HEK293 (cell line): ENCODE results near the gene IFFO2.

Experiments used
- CTCF ChIP-seq: fragments of 450-650 bp; formaldehyde crosslinking; IDR thresholded peaks from 2 replicates; pipeline ENCODE4 v1.5.1; 2016; ENCODE audit warnings: missing biosample characterization, missing genetic modification characterization
- KLF7 ChIP-seq: fragments of 450-650 bp; formaldehyde crosslinking; IDR thresholded peaks from 2 replicates; pipeline ENCODE4 v1.5.1; 2016; ENCODE audit warnings: missing biosample characterization, missing genetic modification characterization, borderline replicate concordance
- PRDM4 ChIP-seq: fragments of 450-650 bp; formaldehyde crosslinking; IDR thresholded peaks from 2 replicates; pipeline ENCODE4 v1.5.1; 2017; ENCODE audit warnings: missing biosample characterization, missing genetic modification characterization
- REST ChIP-seq: fragments of 450-650 bp; formaldehyde crosslinking; IDR thresholded peaks from 2 replicates; pipeline ENCODE4 v1.5.1; 2016; ENCODE audit warnings: missing biosample characterization, missing genetic modification characterization
- TCF7L2 ChIP-seq: IDR thresholded peaks from 2 replicates; pipeline ENCODE4 v1.6.1; 2011; ENCODE audit warnings: low read depth, mild to moderate bottlenecking, inconsistent platforms, low read length, moderate library complexity, borderline replicate concordance
- ZEB2 ChIP-seq: fragments of 450-650 bp; formaldehyde crosslinking; IDR thresholded peaks from 2 replicates; pipeline ENCODE4 v1.5.1; 2016; ENCODE audit warnings: missing biosample characterization, missing genetic modification characterization
- ZFP3 ChIP-seq: fragments of 450-650 bp; formaldehyde crosslinking; IDR thresholded peaks from 2 replicates; pipeline ENCODE4 v1.5.1; 2016; ENCODE audit warnings: low read depth, missing biosample characterization, missing genetic modification characterization
- ZNF138 ChIP-seq: fragments of 450-650 bp; formaldehyde crosslinking; IDR thresholded peaks from 2 replicates; pipeline ENCODE4 v1.5.1; 2016; ENCODE audit warnings: missing biosample characterization, missing genetic modification characterization, borderline replicate concordance
- ZNF175 ChIP-seq: fragments of 450-650 bp; formaldehyde crosslinking; IDR thresholded peaks from 2 replicates; pipeline ENCODE4 v1.5.1; 2016; ENCODE audit warnings: missing biosample characterization, missing genetic modification characterization
- ZNF274 ChIP-seq, 2 experiments: fragments of 200-500 bp in 1 of 2; fragments of 450-650 bp in 1 of 2; sonication (Bioruptor generic) in 1 of 2; formaldehyde crosslinking in 1 of 2; IDR thresholded peaks; 2 replicates each; pipeline versions ENCODE4 v1.5.1 to v1.6.1; 2014 to 2016; ENCODE audit warnings: borderline replicate concordance in 1 of 2, inconsistent platforms in 1 of 2, low read length in 1 of 2, missing biosample characterization in 1 of 2, missing genetic modification characterization in 1 of 2
- ZNF423 ChIP-seq: fragments of 450-650 bp; formaldehyde crosslinking; IDR thresholded peaks from 2 replicates; pipeline ENCODE4 v1.5.1; 2016; ENCODE audit warnings: missing biosample characterization, missing genetic modification characterization
- ZNF660 ChIP-seq: fragments of 450-650 bp; IDR thresholded peaks from 2 replicates; pipeline ENCODE4 v1.5.1; 2018; ENCODE audit warnings: missing biosample characterization, mild to moderate bottlenecking, missing genetic modification characterization
- ZNF830 ChIP-seq: fragments of 450-650 bp; IDR thresholded peaks from 2 replicates; pipeline ENCODE4 v1.5.0; 2018; ENCODE audit warnings: missing biosample characterization, missing genetic modification characterization, low read depth, mild to moderate bottlenecking, moderate library complexity
- ZNF837 ChIP-seq: fragments of 450-650 bp; formaldehyde crosslinking; IDR thresholded peaks from 2 replicates; pipeline ENCODE4 v1.5.1; 2016; ENCODE audit warnings: missing biosample characterization, missing genetic modification characterization

- TF ChIP-seq CTCF (tag by site-specific recombination), result no peak
- TF ChIP-seq ZNF138 (tag by site-specific recombination), result no peak
- no peak for TF ChIP-seq ZNF660
- no peak for TF ChIP-seq ZNF274 (IDR thresholded peaks at IDR 0.05; ENCODE audit: low read length)
- TF ChIP-seq ZNF274 (tag by site-specific recombination; IDR thresholded peaks at IDR 0.05; ENCODE audit: borderline replicate concordance), result no peak
- TF ChIP-seq ZNF830 (tag by site-specific recombination), result no peak
- no peak for TF ChIP-seq ZNF837 (tag by site-specific recombination)
- no peak for TF ChIP-seq REST (tag by site-specific recombination)
- no peak for TF ChIP-seq ZNF423 (tag by site-specific recombination)
- no peak for TF ChIP-seq ZNF175
- no peak for TF ChIP-seq ZEB2 (tag by site-specific recombination)
- TF ChIP-seq ZFP3 (tag by site-specific recombination), result no peak
- no peak for TF ChIP-seq TCF7L2
- TF ChIP-seq PRDM4 (tag by site-specific recombination), result no peak
- TF ChIP-seq KLF7 (tag by site-specific recombination), result no peak
Observed at GRCh38 chr1:18962855-18963737, 6.6 kb upstream of the IFFO2 start.
